Peyer's patch (tissue), 4 donors: ENCODE results near the gene HTRA3. TPM values are rescaled to one million over a fixed set of nuclear protein-coding genes. Genes with fewer than 3 reads are reported as not detected.
"Not testable (repeated sequence)": the region's sequence is repeated elsewhere in the genome, so short reads cannot be mapped to it uniquely, and the experiment has no call there.

Experiments
- DNase-seq, 3 donors: peaks; one replicate each; pipeline ENCODE4 v3.0.0-alpha.2; 2017 to 2019
- H3K27ac ChIP-seq, 4 donors: fragments of 200-600 bp; sonication (generic); one replicate each; pipeline ENCODE4 v1.5.1; 2016 to 2019
- H3K27me3 ChIP-seq, 2 donors: fragments of 200-600 bp; sonication (generic); one replicate each; pipeline ENCODE4 v1.5.1; 2019
- H3K36me3 ChIP-seq, 3 donors: fragments of 200-600 bp; sonication (generic); one replicate each; pipeline ENCODE4 v1.5.1; 2016 to 2019
- H3K4me1 ChIP-seq, 4 donors: fragments of 200-600 bp; sonication (generic); one replicate each; pipeline ENCODE4 v1.5.1; 2016 to 2019
- H3K4me3 ChIP-seq, 4 donors: fragments of 200-600 bp; sonication (generic); 1 replicate in 3 of 4; 2 replicates in 1 of 4; pipeline ENCODE4 v1.5.1; 2016 to 2019; ENCODE audit warnings: mild to moderate bottlenecking in 1 of 4
- H3K9me3 ChIP-seq, 4 donors: fragments of 200-600 bp; sonication (generic); one replicate each; pipeline ENCODE4 v1.5.1; 2016 to 2019; ENCODE audit warnings: mild to moderate bottlenecking in 1 of 4
- POLR2A ChIP-seq, 2 donors: fragments of 450-650 bp; IDR thresholded peaks; one replicate each; pipeline ENCODE4 v1.5.1; 2017; ENCODE audit warnings: antibody characterized with exemption in 2 of 2, mild to moderate bottlenecking in 2 of 2, moderate library complexity in 2 of 2
- total RNA-seq, 4 donors: library from RNA; depleted of rRNA; stranded (reverse); fragments of >200 nt; gene quantifications; one replicate each; pipeline ENCODE4 v1.1.0, GENCODE V29; 2016
- TF ChIP-seq, protein P1 (sequence below), 6 experiments: fragments of 450-650 bp in 4 of 6; fragments of 200-600 bp in 2 of 6; sonication (generic) in 1 of 6; IDR thresholded peaks; one replicate each; pipeline ENCODE4 v1.5.1; 2017 to 2019; ENCODE audit warnings: antibody characterized with exemption in 6 of 6, mild to moderate bottlenecking in 3 of 6, moderate library complexity in 1 of 6

The HTRA3 gene
- total RNA-seq, 4 donors from 2014 or later = 3.3 to 43.7 (median 7.9) TPM

DNA sequence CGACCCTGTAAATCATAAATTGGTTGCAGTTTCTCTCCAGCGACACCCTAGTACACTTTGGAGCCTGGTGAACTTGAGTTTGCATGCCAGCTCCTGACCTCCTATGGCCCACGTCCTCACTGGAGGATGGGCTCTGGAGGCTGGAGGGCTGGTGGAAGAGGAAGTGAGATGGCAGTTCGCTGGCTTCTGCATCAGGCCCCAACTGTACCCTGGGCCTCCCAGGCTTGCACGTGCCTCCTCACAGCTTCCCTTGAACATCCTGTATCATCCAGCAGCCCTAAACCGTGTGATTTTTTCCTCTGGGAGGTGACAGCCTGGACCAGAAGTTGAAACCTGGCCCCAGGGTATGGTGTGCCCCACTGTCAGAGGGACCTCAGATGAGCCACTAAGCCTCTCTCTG, 78.5 kb downstream of the HTRA3 start:
- Histone ChIP-seq H3K27ac (no peak overlapping the region), H3K9me3 (no peaks in the 10 kb centered on the region), H3K27me3 (no peaks in the 10 kb centered on the region), H3K4me3 (no peak overlapping the region), H3K4me1 (peaks cover 0 to 12% (median 0%) of the 10 kb centered on the region in 4 donors), H3K36me3 (no peaks in the 10 kb centered on the region)
- DNase-seq = peak in 1 of 3 donors; percentile 17
- TF ChIP-seq, protein P1, sequence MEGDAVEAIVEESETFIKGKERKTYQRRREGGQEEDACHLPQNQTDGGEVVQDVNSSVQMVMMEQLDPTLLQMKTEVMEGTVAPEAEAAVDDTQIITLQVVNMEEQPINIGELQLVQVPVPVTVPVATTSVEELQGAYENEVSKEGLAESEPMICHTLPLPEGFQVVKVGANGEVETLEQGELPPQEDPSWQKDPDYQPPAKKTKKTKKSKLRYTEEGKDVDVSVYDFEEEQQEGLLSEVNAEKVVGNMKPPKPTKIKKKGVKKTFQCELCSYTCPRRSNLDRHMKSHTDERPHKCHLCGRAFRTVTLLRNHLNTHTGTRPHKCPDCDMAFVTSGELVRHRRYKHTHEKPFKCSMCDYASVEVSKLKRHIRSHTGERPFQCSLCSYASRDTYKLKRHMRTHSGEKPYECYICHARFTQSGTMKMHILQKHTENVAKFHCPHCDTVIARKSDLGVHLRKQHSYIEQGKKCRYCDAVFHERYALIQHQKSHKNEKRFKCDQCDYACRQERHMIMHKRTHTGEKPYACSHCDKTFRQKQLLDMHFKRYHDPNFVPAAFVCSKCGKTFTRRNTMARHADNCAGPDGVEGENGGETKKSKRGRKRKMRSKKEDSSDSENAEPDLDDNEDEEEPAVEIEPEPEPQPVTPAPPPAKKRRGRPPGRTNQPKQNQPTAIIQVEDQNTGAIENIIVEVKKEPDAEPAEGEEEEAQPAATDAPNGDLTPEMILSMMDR (IDR thresholded peaks at IDR 0.05) = no peak
- TF ChIP-seq POLR2A (IDR thresholded peaks at IDR 0.05) = no peak

DNA sequence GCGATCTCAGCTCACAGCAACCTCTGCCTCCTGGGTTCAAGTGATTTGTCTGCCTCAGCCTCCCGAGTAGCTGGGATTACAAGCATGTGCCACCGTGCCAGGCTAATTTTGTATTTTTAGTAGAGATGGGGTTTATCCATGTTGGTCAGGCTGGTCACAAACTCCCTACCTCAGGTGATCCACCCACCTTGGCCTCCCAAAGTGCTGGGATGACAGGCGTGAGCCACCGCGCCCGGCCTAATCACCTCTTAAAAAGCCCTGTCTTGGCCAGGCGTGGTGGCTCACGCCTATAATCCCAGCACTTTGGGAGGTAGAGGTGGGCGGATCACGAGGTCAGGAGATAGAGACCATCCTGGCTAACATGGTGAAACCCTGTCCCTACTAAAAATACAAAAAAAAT, 79.7 kb downstream of the HTRA3 start:
- not testable (repeated sequence) for H3K27me3 ChIP-seq, H3K9me3 ChIP-seq, H3K4me3 ChIP-seq, H3K27ac ChIP-seq, H3K36me3 ChIP-seq
- peaks cover 0 to 13% (median 0%) of the 10 kb centered on the region in 4 donors for H3K4me1 ChIP-seq
- peak in 1 of 3 donors; percentile 23 for DNase-seq

DNA sequence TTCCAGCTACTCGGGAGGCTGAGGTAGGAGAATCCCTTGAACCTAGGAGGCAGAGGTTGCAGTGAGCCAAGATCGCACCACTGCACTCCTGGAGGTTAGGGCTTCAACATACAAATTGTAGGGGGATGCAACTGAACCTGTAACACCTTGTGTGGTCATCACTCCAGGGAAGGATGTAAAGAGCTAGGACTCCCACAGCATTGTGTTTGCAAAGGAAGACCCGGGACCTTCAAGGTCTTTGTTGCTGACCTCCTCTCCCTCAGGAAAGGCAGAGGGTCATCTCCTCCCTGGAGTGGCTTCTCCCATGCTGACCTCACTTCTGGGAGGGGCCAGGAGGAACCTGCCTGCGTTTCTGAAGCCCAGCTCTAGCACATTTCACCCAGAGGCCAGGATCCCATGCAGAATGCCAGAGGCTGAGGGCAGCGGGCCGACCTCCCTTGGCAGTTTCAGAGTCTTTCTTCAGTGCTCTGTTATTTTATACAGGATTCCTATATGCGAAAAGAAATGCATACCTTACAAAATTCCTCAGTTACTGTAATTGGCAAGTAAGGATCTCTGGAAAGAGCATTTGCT, 80.2 kb downstream of the HTRA3 start:
- no peak for TF ChIP-seq POLR2A (IDR thresholded peaks at IDR 0.05)
- no peaks in the 10 kb centered on the region for H3K36me3 ChIP-seq

DNA sequence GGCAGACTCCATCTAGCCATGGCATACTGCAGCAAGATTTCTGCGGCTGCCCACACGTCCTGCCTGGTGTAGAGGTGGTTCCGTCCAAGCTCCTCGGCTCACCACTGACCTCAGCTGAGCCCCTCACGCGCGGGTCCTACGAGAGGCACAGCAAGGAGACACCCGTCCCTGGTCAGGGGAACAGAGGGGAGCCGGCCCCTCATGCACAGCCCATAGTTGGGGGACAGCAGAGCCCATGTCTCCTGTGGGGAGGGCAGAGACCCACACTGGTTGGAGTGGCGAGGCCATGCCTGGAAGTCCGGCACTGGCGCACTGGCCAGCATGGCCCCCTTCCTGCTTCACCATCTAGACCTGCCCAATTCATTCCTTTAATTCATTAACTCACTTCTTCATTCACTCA, 80.8 kb downstream of the HTRA3 start:
- Histone ChIP-seq H3K4me3 (no peak overlapping the region), H3K9me3 (no peaks in the 10 kb centered on the region), H3K36me3 (no peaks in the 10 kb centered on the region), H3K27ac (no peak overlapping the region), H3K27me3 (no peaks in the 10 kb centered on the region), H3K4me1 (peaks cover 0 to 13% (median 0%) of the 10 kb centered on the region in 4 donors)
- TF ChIP-seq POLR2A (IDR thresholded peaks at IDR 0.05) = no peak
- TF ChIP-seq, protein P1 (IDR thresholded peaks at IDR 0.05) = no peak
- peak in 1 of 3 donors; percentile 35 for DNase-seq

More for the DNA sequence above, 80.2 kb downstream of the HTRA3 start:
- Histone ChIP-seq H3K4me3 (no peak overlapping the region), H3K9me3 (no peaks in the 10 kb centered on the region), H3K27me3 (no peaks in the 10 kb centered on the region), H3K27ac (no peak overlapping the region), H3K4me1 (peaks cover 0 to 13% (median 0%) of the 10 kb centered on the region in 4 donors)
- peak in 1 of 3 donors; percentile 28 for DNase-seq

DNA sequence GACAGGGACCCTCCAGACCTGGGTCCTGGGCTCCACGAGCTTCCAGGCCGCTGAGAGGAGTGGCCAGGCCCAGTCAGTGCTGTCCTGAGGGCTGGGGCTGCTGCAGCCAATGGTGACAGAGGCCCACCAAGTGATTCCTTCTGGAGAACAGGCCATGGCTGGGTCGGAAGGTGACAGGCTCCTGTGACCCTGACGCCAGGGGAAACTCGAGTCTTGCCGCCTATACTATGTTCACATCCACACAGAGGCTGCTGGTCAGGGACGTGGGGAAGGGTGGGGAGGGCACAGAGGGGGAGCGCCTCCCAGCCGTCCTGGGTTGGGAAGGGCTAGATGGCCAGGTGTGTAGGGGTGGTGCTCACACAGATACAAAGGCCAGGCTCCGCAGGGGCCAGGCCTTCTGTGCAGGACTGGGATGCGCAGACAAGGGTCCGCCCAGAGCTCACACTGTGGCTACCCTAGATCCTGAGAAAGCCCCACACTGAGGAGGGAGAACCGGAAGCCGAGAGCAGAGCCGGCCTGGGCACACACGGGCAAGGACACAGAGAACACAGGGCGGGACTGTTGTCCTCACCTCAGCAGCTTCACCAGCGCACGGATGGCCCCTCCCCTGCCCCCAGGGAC, 81.4 kb downstream of the HTRA3 start:
- no peaks in the 10 kb centered on the region for H3K27me3 ChIP-seq
- peak in 1 of 3 donors; percentile 31 for DNase-seq
- H3K27ac ChIP-seq = no peak overlapping the region
- TF ChIP-seq POLR2A (IDR thresholded peaks at IDR 0.05) = no peak
- TF ChIP-seq, protein P1 (IDR thresholded peaks at IDR 0.05) = no peak
- no peaks in the 10 kb centered on the region for H3K9me3 ChIP-seq
- H3K4me1 ChIP-seq = peaks cover 0 to 13% (median 0%) of the 10 kb centered on the region in 4 donors
- H3K36me3 ChIP-seq = no peaks in the 10 kb centered on the region
- no peak overlapping the region for H3K4me3 ChIP-seq

DNA sequence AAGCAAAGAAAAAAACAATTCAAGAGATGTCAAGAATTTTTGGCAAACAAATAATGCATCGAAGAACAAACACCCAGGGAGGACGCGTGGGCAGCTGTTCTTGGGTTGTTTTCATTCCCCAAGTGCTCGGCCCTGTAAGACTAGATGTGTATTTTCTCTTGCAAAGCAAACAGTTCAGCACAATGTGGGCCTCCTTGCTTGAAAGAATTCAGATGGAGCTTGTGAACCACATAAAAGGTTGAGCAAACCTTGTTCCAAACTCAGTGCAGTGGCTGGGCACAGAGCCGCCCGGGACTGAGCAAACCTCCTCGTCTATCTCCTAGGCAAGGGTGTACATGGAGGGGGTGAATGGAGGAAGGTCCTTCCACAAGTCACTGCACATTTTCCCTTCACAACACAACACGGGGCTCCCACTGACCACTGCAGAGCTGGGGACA, 82.4 kb downstream of the HTRA3 start:
- DNase-seq = peak in 1 of 3 donors; percentile 40
- Histone ChIP-seq H3K36me3 (no peaks in the 10 kb centered on the region), H3K27ac (no peak overlapping the region), H3K4me3 (no peak overlapping the region), H3K4me1 (peaks cover 0 to 13% (median 0%) of the 10 kb centered on the region in 4 donors), H3K9me3 (no peaks in the 10 kb centered on the region), H3K27me3 (no peaks in the 10 kb centered on the region)
- TF ChIP-seq, protein P1 (IDR thresholded peaks at IDR 0.05) = no peak
- TF ChIP-seq POLR2A (IDR thresholded peaks at IDR 0.05) = no peak
